ENCODE data around the gene TMEM184B. TPM values are rescaled to one million over a fixed set of nuclear protein-coding genes. Genes with fewer than 3 reads are reported as not detected.

TMEM184B gene
- total RNA-seq, 4 donors from 2014 or later, result 18.7 to 88.4 (median 41.1) TPM

DNA sequence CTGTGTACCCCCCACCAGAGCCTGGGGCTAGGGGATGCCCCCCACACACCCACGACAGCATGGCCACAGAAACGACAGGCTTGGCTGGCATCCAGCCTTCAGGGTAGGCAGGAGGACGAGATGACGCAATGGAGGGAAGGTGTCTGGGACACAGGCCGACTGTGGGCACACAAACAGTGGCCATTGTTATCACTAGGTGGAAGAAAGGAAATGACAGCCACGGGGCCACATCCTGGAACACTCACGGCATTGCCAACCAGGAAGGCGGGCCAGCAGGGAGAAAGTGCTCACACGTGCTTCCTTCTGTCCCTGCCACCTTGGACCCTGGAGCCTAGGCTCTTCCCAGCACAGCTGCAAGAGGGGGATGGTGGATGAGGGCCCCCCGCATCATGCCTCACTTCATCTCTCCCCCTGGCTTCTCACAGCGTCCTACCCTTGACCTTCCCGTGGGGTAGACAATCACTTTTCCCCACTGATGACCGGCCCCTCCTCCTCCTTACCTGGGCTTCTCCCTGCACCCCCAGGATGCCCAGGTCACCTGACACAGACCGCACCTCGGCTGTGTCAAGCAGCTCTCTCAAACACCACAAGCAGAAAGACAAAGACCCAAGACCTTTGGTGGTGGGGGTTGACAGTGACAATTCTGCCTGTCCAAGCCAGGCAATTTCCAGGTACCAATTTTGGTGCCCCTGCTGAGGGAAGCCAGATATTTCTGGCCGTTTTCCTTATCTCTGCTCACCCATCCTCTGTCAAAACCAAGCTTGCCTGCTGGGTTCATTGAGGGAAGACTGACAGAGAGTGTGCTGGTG lies 99.8 kb downstream of the TMEM184B start:
- DNase-seq, result peak; percentile 53
- in situ Hi-C loops (cut with MboI; ENCODE audit: low pct_ligation_motif_present in 1 of 4, low pct_unique_long_range_greater_than_20kb in 1 of 4, low sequenced_read_pairs in 3 of 4), result no loop called here
- intact Hi-C loops (cut with DNase I; ENCODE audit: low total_unique reads), result no loop called here
- no peaks in the 10 kb centered on the region for H3K27me3 ChIP-seq
- H3K4me1 ChIP-seq, result peaks cover 6 to 26% (median 16%) of the 10 kb centered on the region in 4 donors
- 49% methylated on average over 16 of the region's 16 CpGs; no CpG with 5 or more reads in 1 of the 2 donors for WGBS, 2 donors (ENCODE audit: low coverage in 1 of 2)
- H3K27ac ChIP-seq, result peak overlapping the region in 3 of 4 donors; percentile 0 to 22 (median 1)
- no peak overlapping the region for H3K4me3 ChIP-seq
- peak; percentile 19 to 48 (median 21) for TF ChIP-seq POLR2AphosphoS5 (IDR thresholded peaks at IDR 0.05)
- no peak for TF ChIP-seq POLR2A (IDR thresholded peaks at IDR 0.05)
- peak; percentile 49 for TF ChIP-seq EP300 (IDR thresholded peaks at IDR 0.05; ENCODE audit: low read depth)
- no peaks in the 10 kb centered on the region for H3K9me3 ChIP-seq
- no peaks in the 10 kb centered on the region for H3K36me3 ChIP-seq

DNA sequence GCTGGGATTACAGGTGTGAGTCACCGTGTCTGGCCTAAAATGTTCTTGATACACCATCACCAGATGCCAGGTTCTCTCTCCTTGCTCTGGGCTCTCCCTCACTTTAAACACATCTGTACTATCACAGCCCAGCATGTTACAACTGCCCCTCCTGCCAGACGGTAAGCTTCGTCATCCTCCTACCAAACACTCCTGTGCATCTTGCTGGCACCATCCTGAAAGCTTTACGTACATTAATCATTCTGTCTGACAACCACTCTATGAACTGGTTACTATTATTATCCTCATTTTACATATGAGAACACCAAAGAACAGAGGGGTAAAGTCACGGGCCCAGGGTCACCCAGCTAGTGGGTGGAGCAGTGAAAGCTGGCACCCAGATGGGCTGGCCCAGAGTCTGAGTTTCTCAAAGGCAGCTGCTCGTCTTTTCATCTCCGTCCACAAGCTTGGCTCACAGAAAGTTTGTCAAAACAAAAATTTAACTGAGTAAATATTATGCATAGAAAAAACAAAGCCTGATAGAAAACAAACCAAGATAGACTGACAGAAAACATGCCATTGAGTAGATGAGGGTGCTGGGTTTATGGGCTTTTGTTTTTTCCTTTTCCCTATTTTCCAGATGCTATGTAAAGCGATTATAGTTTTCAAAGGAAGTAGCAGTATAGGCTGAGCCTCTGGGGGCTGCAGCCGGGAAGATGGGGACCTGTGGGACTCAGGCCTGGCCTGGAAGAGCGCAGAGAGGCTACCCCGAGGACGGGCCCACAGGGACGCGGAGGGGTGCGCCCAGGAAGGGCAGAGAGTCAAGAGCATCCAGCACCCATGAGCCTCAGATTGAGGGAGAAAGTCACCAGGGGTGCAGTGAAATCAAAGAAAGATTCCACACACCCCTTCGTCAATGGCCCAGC lies 100.6 kb downstream of the TMEM184B start:
- H3K27me3 ChIP-seq, result no peaks in the 10 kb centered on the region
- H3K4me1 ChIP-seq, result peaks cover 0 to 17% (median 11%) of the 10 kb centered on the region in 4 donors
- intact Hi-C loops (cut with DNase I; ENCODE audit: low total_unique reads) (no loop called here), in situ Hi-C loops (cut with MboI; ENCODE audit: low pct_ligation_motif_present in 1 of 4, low pct_unique_long_range_greater_than_20kb in 1 of 4, low sequenced_read_pairs in 3 of 4) (no loop called here)
- peak overlapping the region in 3 of 4 donors; percentile 0 to 22 (median 1) for H3K27ac ChIP-seq
- no peaks in the 10 kb centered on the region for H3K36me3 ChIP-seq
- no peak for TF ChIP-seq POLR2A (IDR thresholded peaks at IDR 0.05)
- TF ChIP-seq, protein P1, sequence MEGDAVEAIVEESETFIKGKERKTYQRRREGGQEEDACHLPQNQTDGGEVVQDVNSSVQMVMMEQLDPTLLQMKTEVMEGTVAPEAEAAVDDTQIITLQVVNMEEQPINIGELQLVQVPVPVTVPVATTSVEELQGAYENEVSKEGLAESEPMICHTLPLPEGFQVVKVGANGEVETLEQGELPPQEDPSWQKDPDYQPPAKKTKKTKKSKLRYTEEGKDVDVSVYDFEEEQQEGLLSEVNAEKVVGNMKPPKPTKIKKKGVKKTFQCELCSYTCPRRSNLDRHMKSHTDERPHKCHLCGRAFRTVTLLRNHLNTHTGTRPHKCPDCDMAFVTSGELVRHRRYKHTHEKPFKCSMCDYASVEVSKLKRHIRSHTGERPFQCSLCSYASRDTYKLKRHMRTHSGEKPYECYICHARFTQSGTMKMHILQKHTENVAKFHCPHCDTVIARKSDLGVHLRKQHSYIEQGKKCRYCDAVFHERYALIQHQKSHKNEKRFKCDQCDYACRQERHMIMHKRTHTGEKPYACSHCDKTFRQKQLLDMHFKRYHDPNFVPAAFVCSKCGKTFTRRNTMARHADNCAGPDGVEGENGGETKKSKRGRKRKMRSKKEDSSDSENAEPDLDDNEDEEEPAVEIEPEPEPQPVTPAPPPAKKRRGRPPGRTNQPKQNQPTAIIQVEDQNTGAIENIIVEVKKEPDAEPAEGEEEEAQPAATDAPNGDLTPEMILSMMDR (IDR thresholded peaks at IDR 0.05), result no peak
- no peak for TF ChIP-seq POLR2AphosphoS5 (IDR thresholded peaks at IDR 0.05)
- TF ChIP-seq EP300 (IDR thresholded peaks at IDR 0.05; ENCODE audit: low read depth), result no peak
- H3K4me3 ChIP-seq, result no peak overlapping the region
- 77 to 85% methylated on average over 13 to 16 of the region's 16 CpGs for WGBS, 2 donors (ENCODE audit: low coverage in 1 of 2)
- no peaks in the 10 kb centered on the region for H3K9me3 ChIP-seq
- no peak for DNase-seq

DNA sequence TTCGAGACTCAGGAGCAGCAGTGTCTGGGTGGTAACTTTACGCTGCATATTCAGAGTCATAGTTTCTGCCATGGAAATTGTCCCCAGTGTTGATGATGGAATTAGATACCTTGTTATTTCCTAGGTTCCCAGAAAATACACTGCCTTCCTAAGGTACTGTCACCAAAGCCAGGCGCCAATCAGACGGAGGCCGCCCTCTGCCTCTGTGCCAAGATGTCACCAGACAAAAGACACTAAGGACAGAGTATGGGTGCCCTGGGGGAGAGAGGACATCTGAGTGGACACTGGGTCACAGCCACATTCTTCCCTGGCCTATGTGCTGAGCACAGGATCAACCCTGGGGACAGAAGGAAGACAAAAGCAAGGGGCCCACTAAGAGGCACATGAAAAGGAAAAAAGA lies 102.3 kb downstream of the TMEM184B start:
- H3K4me1 ChIP-seq, result peaks cover 0 to 13% (median 9%) of the 10 kb centered on the region in 4 donors
- 96% methylated on average over 5 of the region's 5 CpGs; no CpG with 5 or more reads in 1 of the 2 donors for WGBS, 2 donors (ENCODE audit: low coverage in 1 of 2)

More for the DNA sequence above, 102.3 kb downstream of the TMEM184B start:
- Histone ChIP-seq H3K36me3 (no peaks in the 10 kb centered on the region), H3K27me3 (no peaks in the 10 kb centered on the region), H3K27ac (no peak overlapping the region), H3K9me3 (no peaks in the 10 kb centered on the region), H3K4me3 (no peak overlapping the region)
- TF ChIP-seq POLR2AphosphoS5 (IDR thresholded peaks at IDR 0.05) (no peak), EP300 (IDR thresholded peaks at IDR 0.05; ENCODE audit: low read depth) (no peak), POLR2A (IDR thresholded peaks at IDR 0.05) (no peak)
- TF ChIP-seq, protein P1 (IDR thresholded peaks at IDR 0.05), result no peak
- intact Hi-C loops (cut with DNase I; ENCODE audit: low total_unique reads), result no loop called here
- DNase-seq, result no peak
- in situ Hi-C loops (cut with MboI; ENCODE audit: low pct_ligation_motif_present in 1 of 4, low pct_unique_long_range_greater_than_20kb in 1 of 4, low sequenced_read_pairs in 3 of 4), result no loop called here

Small RNA genes lying within 50 kb of the gene (small RNA-seq; reads per million reads assigned to genes)
- gene RF00017 (0 reads per million in 4 donors), gene RN7SL704P (0 reads per million in 4 donors)

Other genes starting within 250 kb of the TMEM184B start
- gene PICK1, start 215.6 kb downstream of the TMEM184B start, total RNA-seq, result 100 to 1,000 TPM in 1 of 4 donors, 10 to 100 TPM in 3; 34.3 to 127 (median 69.3) TPM
- not detected for gene SLC16A8, start 188.8 kb downstream of the TMEM184B start, total RNA-seq
- 100 to 1,000 TPM; 106 to 337 (median 127) TPM for gene BAIAP2L2, start 162.3 kb downstream of the TMEM184B start, total RNA-seq
- 100 to 1,000 TPM in 2 of 4 donors, 10 to 100 TPM in 2; 30.7 to 327 (median 72.3) TPM for gene PLA2G6, start 91.2 kb downstream of the TMEM184B start, total RNA-seq
- gene MAFF, start 71.0 kb downstream of the TMEM184B start, total RNA-seq, result 10 to 100 TPM in 3 of 4 donors, 1 to 10 TPM in 1; 3.8 to 30.3 (median 22.0) TPM
- gene CSNK1E, start 44.4 kb upstream of the TMEM184B start, total RNA-seq, result 100 to 1,000 TPM in 2 of 4 donors, 10 to 100 TPM in 2; 47.9 to 179 (median 106) TPM
- gene KCNJ4, start 182.2 kb upstream of the TMEM184B start, total RNA-seq, result not detected
- gene KDELR3, start 195.1 kb upstream of the TMEM184B start, total RNA-seq, result 10 to 100 TPM in 1 of 4 donors, 1 to 10 TPM in 2, not detected in 1; 5.6 to 12.5 (median 8.7) TPM
- gene DDX17, start 233.3 kb upstream of the TMEM184B start, total RNA-seq, result 1,000 to 10,000 TPM in 1 of 4 donors, 100 to 1,000 TPM in 3; 506 to 1,034 (median 728) TPM